Testis (tissue), 2 donors: ENCODE data around the gene SAC3D1.

Source experiments
- CTCF ChIP-seq, 3 experiments: fragments of 450-650 bp in 2 of 3; fragments of 200-600 bp in 1 of 3; sonication (generic) in 1 of 3; IDR thresholded peaks; one replicate each; pipeline ENCODE4 v1.5.1; 2016 to 2019; ENCODE audit warnings: antibody characterized with exemption in 3 of 3, mild to moderate bottlenecking in 2 of 3, moderate library complexity in 1 of 3
- POLR2A ChIP-seq: fragments of 450-650 bp; IDR thresholded peaks from one replicate; pipeline ENCODE4 v1.6.1; 2017; ENCODE audit warnings: antibody characterized with exemption, mild to moderate bottlenecking, moderate library complexity

- no peak for TF ChIP-seq CTCF (IDR thresholded peaks at IDR 0.05)
- no peak for TF ChIP-seq POLR2A
Observed at GRCh38 chr11:64998141-64998540, 42.9 kb upstream of the SAC3D1 start.
